Activated CD4-positive, CD25-positive, alpha-beta regulatory T cell treated with anti-CD3 and anti-CD28 coated beads, Interleukin-2, amount 50 U/mL, for 16 hours (primary cell): Measurements from ENCODE around the gene PPP1R3A.
"Not testable (repeated sequence)": the region's sequence is repeated elsewhere in the genome, so short reads cannot be mapped to it uniquely, and the experiment has no call there.

Source experiments
- DNase-seq: peaks from one replicate; pipeline ENCODE4 v3.0.0-alpha.2; 2020; ENCODE audit warnings: low read depth, low spot score

PPP1R3A gene, protein sequence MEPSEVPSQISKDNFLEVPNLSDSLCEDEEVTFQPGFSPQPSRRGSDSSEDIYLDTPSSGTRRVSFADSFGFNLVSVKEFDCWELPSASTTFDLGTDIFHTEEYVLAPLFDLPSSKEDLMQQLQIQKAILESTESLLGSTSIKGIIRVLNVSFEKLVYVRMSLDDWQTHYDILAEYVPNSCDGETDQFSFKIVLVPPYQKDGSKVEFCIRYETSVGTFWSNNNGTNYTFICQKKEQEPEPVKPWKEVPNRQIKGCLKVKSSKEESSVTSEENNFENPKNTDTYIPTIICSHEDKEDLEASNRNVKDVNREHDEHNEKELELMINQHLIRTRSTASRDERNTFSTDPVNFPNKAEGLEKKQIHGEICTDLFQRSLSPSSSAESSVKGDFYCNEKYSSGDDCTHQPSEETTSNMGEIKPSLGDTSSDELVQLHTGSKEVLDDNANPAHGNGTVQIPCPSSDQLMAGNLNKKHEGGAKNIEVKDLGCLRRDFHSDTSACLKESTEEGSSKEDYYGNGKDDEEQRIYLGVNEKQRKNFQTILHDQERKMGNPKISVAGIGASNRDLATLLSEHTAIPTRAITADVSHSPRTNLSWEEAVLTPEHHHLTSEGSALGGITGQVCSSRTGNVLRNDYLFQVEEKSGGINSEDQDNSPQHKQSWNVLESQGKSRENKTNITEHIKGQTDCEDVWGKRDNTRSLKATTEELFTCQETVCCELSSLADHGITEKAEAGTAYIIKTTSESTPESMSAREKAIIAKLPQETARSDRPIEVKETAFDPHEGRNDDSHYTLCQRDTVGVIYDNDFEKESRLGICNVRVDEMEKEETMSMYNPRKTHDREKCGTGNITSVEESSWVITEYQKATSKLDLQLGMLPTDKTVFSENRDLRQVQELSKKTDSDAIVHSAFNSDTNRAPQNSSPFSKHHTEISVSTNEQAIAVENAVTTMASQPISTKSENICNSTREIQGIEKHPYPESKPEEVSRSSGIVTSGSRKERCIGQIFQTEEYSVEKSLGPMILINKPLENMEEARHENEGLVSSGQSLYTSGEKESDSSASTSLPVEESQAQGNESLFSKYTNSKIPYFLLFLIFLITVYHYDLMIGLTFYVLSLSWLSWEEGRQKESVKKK

DNA sequence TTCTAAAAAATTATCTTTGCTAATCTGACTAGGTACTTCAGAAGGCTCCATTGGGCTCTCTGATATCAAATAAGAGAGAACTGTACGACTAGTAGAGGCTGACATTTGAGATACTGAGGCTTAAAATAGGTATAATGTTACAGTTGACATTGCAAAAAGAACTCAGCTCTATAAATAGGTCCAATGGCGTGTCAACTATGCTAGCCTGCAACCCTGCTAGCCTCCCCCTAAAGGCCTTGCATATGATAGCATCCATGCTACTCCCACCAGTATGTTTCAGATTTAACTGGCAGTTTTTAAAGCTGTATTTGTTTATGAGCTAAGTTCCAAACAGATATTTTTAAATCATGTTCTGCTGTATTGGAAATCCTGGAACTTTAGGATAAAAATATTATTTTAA lies at the start of gene PPP1R3A:
Gene PPP1R3A (minus strand): TSS at position 64 of the 400 bp plus-strand sequence. CDS start 13 bp downstream, at position 51.
- no peak for DNase-seq

DNA sequence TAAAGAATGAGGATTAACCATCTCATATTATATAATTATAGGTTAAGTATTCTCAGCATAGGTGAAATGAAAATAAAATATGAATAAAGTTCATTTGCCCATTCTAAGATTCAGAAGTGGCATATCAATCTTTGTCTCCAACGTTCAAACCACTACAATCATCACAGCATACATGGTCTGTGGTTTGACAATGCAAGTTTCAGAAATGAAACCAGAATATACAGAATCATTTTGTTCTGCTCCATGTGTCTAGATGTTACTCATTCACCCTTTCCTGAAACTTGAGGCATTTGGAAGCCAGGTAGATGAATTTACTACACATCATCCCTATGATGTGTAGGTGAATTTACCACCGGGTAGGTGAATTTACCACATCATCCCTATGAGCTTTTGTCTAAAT lies 44.5 kb upstream of the PPP1R3A start:
- no peak for DNase-seq

DNA sequence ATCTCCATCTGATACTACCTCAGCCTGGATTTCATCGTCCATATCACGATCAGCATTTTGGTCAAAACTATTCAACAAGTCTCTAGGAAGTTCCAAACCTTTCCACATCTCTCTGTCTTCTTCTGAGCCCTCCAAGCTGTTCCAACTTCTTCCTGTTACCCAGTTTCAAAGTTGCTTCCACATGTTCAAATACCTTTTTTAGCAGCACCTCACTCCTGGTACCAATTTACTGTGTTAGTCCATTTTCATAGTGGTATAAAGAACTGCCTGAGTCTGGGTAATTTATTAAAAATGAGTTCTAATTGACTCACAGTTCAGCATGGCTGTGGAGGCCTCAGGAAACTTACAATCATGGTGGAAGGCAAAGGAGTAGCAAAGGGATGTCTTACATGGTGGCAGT lies 41.1 kb upstream of the PPP1R3A start:
- no peak for DNase-seq

DNA sequence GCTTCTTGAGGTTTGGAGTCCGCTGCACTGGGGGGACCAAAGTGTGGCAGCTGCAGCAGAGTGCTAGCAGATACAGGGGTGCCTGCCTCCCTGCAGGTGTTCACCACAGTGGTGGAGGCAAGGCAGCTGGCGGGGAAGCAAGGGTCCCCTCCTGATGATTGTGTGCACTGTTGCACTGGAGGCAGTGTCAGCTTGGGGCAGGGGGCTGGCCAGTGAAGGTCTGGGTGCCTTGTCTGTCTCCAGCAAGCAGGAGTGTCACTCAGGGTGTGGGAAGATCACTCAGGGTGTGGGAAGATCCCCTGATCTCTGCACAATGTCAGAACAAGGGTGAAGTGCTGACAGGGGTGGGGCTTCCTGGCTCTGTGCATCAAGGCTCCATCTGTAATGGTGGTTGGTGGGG lies 36.3 kb upstream of the PPP1R3A start:
- DNase-seq: no peak

DNA sequence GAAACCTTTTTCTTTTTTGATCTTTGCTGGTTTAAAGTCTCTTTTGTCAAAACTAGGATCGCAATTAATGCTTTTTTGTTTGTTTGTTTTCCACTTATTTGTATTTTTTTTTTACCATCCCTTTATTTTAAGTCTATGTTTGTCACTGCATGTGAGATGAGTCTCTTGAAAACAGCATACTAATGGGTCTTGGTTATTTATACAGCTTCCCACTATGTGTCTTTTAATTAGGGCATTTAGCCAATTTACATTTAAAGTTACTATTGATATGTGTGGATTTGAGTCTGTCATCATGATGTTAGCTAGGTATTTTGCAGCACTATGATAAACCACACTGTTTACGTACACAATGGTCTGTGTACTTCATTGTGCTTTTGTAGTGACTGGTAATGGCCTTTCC lies 34.7 kb upstream of the PPP1R3A start:
- DNase-seq: no peak

DNA sequence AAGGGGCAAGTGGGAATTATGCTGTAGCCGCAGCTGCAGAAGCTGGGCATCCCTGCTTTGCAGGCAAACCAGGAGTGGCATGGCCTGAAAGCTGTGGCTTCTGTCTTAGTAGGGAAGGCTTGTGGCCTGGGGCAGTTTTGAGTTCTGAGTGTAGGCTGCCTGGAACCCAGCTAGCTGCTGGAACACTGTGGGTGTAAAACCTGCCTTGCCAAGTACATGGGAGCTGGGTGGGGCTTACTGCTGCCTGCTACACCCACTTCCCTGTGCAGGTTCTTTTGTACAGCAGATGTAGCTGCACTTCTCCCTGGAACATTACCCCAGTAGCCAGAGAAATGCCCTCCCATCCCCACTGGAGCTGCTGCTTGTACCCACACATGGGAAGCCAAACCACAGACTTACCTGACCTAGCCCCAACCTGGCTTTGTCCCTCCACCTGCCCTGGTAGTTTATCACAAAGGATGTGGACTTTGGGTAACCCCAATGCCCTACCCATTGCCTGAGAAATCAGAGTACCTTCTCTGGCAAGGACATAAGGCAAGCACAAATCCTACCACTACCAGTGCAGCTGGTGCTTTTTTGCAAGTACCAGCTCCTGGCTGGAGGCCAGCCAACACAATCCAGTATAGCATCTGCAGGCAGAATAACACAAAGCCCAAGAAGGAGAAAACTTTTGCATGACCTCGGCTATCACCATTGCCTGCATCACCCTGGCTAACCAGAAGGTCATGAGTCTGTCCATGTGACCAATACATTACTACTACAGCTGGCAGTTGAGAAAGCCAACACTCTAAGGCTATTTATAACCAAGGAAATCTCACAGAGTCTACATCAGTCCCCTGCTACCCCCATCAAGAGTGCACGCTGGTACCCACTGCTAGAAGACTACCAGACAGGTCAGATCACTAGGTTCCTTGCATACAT lies 26.5 kb upstream of the PPP1R3A start:
- DNase-seq: no peak

DNA sequence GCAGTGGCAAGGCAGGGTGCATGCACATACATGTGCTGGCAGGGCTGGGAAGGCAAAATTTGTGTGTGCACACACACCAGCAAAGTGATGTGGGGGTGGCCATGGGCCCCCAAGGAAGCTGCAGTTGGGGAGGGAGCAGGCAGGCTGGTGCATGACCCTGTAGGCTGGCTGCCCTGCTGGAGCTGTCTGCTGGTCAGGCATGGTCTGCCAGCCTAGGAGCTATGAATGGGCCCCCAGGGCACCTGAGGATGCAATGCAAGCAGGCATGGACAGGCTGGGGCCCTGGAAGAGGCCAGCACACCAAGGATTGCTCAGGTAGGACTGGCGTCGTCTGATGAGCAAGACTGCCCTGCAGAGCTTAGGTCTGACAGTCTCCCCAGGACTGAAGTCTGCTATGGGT lies 18.2 kb upstream of the PPP1R3A start:
- no peak for DNase-seq

DNA sequence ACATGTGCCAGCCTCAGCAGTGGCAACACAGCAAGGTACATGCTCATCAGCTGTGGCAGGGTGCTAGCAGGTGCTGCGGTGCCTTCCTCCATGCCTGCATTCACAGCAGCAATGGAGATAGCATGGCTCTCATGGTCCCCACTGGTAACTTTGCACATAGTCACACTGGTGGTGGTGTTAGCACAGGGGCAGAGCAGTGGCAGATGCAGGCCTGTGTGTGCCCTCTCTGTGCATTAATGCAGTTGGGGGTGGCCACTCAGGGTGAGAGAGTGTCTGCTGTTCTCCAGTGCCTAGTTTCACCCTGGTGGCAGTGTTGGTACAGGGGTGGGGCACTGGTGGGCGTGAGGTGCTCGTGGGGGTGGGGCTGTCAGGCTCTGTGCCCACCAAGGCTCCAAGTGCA lies 17.7 kb upstream of the PPP1R3A start:
- no peak for DNase-seq

DNA sequence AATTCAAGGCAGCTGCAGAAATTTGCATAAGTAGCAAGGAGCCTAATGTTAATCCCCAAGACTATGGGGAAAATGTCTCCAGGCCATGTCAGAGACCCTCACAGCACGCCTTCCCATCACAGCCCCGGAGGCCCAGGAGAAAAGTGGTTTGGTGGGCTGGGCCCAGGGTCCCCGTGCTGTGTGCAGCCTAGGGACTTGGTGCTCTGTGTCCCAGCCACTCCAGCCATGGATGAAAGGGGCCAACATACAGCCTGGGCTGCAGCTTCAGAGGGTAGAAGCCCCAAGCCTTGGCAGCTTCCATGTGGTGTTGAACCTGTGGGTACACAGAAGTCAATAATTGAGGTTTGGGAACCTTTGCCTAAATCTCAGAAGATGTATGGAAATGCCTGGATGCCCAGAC lies 10.6 kb upstream of the PPP1R3A start:
- not testable (repeated sequence) for DNase-seq

DNA sequence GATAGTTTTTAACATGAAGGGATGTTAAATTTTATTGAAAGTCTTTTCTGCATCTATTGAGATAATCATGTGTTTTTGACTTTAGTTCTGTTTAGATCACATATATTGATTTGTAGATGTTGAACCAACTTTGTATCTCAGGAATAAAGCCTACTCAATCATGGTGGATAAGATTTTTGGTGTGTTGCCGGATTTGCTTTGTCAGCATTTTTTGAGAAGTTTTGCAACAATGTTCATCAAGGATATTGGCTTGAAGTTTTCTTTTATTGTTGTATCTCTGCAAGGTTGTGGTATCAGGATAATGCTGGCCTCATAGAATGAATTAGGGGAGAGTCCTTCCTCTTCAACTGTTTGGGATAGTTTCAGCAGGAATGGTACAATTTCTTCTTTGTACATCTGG lies 9.3 kb upstream of the PPP1R3A start:
- DNase-seq: no peak

DNA sequence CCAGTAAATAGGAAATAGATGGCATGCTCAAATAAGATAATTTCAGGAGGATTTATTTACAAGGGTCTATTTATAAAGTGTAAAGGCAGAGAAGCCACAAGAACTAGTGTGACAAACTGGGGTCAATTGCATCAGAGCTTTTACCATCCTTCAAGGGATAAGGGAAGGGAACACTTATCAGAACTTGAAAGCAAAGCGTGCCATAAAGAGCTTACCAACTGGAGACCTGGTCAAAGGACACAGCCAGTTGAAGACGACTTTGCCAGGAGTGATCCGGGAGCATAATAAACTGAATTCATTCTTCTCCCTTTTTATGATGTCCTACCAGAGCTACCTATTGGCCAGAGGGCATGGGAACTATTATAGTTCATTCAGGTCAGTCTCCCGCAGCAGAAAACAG lies 3.2 kb upstream of the PPP1R3A start:
- DNase-seq: no peak

DNA sequence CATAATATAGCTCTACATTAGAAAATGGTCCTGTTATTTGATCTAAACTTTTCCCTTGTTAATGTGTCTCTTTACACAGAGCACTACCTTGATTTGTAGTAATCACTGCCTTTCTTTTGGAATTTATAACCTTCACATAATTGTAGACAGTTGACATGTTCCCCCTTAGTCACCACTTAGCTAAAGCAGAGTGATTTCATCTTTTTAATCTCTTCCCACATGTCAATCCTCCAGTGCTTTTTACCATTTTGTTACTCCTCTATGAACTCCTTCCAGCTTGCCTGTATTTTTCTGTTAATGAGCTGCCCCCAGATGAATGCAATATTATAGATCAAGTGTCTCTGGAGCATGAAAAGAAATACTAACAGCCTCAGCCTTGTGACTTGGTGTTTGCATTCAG lies 2.6 kb upstream of the PPP1R3A start:
- no peak for DNase-seq

DNA sequence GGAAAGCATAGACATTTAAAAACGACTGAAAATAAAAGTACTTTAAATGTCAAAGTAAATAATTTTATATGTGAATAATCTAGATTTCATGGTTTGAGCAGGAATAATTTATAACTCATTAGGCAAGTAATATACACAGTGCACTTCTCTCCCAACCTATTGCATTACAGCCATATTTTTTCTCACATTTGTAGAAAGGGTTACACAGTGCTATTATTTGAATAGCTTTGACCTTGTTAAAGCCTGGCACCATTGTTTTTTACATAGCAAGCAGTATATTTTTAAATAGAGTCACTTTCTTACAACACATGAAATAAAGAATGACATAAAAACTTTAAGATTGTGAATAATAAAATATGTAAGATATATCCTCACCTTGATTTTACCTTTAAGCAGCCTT lies 969 bp downstream of the PPP1R3A start:
- no peak for DNase-seq

DNA sequence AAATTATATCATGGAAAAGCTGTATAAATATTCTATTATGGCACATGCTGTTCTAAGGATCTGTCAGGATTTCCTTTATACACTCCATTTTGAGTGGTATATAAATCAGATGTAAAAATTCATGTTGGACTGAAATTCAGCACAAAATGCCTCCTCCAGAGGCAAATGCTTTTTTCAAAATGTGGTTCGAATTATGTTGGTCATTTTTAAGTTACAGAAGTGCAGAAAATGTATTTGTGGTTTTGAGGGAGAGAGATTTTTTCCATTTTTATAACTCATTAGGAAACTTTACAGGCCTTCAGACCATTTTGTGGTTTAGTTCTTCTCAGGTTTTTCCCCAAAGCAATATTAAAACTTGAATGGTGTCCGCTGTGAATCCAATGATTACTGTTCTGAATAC lies 2.9 kb downstream of the PPP1R3A start:
- no peak for DNase-seq

DNA sequence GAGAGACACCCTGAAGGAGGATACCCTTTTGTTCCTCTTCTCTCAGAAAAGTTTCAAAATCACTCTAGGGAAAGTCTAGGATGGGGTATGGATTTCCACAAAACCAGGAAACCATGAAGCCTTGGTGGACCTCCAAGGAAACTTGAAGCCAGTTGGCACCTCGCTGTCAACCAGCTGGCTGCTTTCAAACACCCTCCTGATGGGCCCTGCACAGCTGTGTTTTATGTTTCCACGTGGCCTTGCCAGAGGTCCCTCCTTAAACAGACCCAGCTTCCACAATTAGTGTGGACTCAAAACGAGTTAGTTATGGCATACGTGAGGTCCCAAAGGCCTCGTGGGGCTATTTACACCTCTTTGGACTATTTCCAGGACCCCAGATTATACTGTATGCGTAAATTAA lies 5.9 kb downstream of the PPP1R3A start:
- no peak for DNase-seq

DNA sequence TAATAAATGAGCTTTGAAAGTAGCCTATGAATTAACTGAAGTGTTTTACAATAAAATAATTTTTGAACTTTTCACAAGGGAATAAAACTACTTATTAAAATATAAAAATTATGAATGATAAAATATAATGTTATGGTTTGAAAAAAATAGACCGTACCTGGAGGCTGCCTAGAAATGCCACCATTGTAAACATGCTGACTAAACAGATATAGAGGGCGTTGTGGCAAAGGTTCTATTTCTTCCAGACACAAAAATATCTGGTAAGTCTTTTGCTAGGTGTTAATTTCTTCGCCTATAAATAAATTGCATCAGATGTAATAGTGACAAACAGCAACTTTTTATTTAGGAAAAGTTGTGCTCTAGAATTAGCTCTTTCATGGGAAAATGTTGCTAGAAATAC lies 11.2 kb downstream of the PPP1R3A start:
- DNase-seq: no peak

DNA sequence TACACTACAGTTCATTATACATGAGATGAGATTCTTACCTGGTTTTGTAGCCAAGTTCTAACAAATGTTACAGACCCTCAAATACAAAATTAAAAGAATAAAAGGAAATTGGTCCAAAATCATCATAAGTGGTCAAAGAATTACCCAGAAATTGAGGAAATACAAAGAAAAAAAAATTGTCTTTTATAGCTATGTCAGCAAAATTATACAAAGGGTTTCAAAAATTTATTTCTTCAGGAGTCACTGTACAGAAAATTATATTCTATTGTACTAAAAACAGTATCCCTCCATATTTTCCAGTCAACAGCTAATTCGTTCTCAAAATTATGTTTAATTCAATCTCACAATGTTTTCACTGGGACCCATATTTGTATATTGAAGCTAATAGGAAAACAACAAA lies 14.3 kb downstream of the PPP1R3A start:
- DNase-seq: no peak

DNA sequence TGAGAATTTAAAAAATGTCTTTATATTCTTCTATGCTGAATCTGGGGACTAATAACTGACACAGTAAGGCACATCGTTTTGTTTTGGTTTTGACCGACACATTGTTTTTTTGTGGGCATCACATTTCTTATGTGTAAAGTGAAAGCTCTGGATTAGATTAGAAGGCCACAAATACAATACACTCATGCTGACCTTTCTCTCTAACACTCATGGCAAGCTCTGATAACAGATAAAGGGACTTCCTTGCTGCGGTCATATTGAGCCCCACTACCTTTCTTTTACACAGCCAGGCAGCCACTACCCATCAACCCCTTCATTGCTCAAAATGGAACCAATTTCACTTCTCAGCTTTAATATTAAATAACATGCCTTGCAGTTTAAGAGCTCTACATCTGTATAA lies 26.0 kb downstream of the PPP1R3A start:
- no peak for DNase-seq

DNA sequence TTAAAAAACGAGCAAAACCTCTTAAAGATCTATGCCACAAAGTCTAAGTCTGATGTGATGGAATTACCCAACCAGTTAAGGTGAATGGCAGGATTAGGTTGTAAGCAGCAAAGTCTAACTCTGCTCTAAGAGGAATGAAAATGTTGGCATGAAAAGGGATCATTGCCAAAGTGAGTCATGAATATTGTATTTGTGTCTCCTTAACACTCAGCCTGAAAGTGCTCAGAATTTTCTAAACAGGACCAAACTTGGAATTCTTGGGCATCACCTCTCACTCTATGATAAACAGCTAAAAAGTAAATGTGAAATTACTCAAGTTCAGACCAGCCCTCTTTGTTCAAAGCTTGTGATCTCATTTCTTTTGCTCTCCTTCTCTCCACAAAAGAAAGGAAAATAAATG lies 27.0 kb downstream of the PPP1R3A start:
- no peak for DNase-seq

DNA sequence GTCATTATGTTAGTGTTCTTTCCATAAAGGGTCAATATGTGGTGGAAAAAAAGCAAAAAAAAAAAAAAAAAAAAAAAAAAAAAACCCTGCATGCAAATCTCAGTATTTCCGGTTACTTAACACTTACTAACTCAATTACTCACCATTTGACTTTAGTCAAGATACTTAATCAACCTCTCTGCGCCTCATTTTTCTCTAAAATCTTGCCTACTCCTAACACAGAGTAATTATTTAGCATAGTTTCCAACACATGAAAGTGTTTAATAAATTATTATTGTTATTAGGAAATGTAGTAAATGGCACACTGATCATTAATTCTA lies 27.8 kb downstream of the PPP1R3A start:
- DNase-seq: no peak

DNA sequence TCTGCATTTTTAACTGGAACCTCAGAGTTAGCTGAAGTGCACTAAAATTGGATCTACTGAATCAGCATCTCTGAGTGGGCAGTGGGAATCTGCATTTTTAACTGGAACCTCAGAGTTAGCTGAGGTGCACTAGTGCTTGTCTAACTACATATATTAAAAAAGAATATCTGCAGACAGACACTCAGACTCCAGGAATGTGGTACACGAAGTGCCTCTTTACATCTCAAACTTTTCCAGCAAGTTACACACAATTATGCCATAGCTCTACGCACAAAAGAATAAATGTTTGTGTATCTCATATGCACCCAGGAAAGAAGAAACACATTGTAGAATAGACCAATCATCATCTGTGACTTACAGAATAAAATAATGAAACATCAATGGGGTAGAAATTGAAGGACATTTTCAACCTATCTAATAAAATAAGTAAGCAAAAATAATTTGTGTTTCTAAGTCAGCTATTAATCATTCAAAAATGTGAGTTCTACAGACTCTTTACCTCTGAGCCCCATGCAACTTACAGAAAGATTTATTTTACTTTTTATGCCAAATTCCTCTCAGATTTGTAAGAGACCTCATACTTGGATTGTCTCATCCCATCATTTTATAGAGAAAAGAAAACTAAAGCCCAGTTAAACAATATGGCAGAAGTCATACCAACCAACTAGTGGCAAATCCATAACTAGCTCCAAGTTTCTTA lies 28.3 kb downstream of the PPP1R3A start:
- no peak for DNase-seq
